ENCODE data around the gene PRSS56.

The PRSS56 gene

DNA sequence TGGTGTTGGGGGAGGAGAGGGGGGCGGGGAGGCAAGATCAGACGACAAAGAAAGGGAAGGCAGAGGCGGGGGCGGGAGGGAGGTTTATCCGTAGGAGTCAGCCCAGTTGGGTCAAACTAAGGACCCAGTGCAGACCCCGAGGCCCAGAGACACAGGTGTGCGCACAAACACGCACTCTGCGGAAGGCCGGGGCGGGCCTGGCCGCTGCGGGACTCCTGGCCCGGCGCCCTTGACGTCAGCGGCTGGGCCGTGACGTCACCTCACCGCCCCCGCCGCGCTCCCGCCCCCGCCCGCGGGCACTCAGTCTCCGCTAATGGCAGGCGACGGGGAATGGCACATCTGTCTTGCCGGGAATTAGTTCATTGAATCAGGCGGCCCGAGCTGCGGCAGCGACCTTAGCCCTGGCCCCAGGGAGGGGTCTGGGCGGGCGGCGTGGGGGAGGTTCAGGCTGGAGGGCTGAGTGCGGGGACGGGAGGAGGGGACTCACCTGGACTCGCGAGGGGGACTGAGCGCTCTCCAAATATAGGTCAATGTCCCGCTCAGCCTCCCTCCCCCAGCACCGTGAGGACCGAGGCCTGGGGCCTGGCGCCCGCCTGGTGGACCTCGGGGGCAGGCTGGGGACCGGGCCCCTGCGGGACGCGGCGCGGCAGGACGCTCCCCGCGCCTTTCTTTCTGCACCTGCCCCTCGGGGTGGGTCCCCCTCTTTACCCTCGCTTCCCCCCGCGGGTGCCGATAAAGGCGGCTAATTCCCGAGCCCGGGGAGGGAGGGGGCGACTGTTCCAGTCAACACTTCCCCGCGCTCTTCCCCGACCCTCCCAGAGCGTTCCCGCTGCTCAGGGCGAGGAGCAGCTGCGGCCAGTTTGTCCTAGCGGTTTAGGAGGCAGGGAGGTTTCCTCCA is 17.0 kb upstream of the PRSS56 start:
- no peak for DNase-seq

DNA sequence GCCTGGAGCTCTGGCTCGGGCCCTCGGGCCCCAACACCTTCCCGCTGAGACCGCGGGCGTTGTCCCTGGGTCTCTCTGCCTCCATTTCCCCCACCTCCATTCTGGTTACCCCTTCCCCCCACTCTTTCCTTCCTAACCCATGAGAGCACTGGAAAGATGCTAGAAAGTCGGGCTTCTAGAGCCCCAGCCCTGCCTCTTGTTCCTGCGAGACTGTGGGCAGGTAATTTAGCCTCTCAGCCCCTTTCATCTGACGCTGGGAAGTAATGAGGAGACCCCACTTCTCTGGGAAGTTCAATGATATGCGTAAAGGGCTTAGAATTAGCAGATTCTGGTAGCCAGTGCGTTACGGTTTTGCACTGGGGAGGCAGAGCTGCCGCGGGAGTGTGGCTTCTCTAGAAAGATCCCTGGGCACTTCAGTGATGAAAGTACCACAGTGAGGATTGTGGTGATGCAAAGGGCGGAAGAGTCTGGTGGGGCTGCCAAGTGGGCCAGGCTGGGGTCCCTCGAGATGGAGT is 16.3 kb upstream of the PRSS56 start:
- no peak for DNase-seq

DNA sequence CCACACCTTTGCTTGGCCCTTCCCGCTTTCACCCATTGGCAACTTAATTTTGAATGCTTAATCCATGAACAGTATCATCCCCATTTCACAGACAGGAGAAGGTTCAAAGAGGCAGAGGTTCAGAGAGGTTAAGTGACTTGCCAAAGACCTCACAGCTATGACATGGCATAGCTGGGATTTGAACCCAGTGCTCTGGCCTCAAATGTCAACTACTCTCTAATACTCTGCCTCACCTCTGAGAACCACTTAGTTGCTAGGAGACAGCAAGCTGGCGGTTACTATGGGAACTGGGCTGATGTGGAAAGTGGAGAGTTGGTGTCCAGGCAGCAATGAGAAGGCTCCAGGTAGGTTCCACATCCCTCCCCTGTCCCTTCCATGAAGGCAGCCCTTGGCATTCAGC is 15.8 kb upstream of the PRSS56 start:
- no peak for DNase-seq

DNA sequence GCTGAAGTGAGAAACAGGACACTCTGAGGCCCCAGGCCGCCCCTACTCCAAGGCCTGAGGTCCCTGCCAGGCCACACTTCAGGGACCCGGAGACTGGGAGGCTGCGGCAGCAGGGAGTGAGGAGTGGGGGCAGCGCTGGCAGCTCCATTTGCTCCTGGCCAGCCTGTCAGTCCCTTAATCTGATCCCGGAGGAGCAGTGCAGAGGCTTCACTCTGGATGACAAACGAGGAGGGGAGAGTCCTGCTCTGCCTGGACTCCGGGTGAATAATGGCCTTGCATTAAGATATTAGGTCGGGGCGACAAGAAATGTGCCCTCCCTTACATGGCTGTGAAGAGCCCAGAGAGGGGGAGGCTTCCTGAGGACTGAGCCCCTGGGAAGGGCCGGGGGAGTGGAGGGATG is 14.3 kb upstream of the PRSS56 start:
- DNase-seq, result no peak

DNA sequence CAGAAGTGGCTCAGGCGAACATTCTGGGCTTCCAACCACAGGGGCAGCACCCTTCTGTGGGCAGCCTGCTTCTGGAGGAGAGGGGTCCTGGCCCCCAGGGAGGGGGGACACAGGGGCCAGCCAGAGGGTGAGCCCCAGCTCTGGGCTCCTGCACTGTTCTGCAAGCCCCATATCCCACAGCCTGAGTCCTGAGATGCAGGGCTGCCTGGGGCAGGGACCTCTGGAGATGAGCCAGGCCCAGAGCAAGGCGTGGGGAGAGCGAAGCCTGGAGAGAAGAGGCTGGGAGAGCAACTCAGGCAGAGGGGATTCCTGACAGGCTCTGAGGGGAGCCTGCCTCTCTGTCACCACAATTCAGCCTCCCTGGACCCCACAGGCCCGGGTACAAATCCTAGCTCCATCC is 13.5 kb upstream of the PRSS56 start:
- no peak for DNase-seq

DNA sequence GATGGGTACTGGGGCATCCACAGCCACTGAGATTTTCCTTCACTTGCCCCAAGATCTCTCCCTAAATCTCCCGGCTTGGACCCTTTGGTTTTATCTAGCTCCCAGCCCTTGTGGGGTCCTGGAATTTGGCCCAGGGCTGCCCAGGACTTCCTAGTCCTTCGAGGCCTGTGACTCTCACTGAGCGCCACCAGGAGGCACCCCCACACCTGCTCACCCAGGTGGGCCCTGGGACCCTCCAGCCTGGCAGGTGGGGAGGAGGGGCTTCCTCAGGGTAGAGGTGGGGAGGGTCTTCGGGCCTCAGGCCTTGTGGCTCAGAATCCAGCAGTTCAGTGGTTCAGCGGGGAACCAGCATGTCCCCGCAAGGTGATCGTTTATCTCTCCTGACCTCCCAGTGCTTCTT is 11.9 kb upstream of the PRSS56 start:
- no peak for DNase-seq

DNA sequence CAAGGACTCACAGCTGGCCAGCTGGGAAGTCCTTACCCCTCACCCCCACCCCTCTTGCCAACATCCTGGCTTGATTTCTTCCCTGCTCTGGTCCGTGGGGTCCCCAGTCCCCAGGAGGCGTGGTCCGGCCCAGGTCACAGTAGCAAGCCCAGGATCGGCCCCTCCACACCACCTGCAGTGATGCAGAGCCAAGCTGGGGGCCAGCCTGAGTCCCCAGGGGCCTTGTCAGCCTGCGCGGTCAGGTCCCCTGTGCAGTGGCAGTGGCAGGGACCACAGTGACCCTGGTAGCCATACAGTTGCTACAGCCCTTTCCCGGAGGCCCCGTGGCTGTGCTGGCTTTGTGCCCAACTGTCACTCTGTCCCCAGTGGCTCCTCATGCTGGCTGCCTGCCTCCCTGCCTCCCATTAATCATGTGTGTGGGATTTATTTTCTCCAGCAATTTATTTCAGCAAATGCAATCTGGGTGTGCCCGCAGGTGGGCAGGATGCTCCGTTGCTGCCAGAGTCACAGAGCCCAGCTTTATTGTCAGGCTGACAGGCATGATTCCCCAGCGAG is 8.8 kb upstream of the PRSS56 start:
- DNase-seq, result no peak

DNA sequence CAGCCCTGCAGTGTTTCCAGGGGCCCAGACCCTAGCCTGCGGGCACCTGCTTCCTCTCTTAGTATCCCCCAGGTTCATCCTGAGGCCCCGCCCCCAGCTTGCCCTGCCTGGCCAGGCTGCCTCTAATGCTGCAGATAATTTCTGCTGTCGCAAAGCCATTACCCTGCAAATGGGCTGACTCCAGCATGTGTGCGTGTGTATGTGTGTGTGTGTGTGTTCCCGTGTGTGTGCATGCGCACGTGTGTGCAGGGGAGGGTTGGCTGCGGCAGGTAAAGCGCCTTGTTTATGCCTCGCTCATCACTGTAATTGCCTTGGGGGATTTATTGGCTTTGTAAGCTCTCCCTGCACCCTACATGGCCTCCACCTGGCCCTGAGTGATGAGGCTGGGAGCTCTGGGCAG is 7.6 kb upstream of the PRSS56 start:
- DNase-seq, result peak; percentile 39

DNA sequence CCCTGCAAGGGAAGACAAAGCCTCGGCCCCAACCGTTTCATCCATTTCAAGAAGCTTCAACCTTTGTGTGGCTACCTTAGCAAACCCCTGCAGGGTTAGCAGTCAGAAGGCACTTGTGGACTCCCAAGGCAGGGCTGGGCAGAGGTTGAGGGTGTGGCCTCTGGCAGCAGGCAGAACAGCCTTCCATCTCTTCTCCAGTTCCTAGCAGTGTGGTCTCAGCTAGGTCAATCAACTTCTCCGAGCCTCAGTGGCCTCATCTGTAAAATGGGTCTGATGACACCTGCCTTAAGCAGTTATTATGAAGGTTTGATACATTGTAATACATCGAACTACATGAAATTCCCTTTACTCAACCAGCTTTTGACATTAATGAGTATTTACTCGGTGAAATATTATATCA is 6.8 kb upstream of the PRSS56 start:
- no peak for DNase-seq

DNA sequence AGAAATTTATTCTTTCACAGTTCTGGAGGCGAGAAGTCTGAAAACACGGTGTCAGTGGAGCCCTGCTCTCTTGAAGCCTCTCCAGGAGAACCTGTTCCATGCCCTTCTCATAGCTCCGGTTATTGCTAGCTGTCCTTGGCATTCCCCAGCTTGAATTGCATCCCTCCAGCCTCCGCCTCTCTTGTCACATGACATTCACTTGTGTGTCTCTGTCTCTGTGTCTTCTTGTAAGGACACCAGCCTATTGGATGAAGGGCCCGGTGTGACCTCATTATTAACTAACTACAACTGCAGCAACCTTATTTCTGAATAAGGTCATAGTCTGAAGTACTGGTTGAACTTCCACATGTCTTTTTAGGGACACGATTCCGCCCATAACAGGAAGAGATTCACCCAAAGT is 4.5 kb upstream of the PRSS56 start:
- no peak for DNase-seq

DNA sequence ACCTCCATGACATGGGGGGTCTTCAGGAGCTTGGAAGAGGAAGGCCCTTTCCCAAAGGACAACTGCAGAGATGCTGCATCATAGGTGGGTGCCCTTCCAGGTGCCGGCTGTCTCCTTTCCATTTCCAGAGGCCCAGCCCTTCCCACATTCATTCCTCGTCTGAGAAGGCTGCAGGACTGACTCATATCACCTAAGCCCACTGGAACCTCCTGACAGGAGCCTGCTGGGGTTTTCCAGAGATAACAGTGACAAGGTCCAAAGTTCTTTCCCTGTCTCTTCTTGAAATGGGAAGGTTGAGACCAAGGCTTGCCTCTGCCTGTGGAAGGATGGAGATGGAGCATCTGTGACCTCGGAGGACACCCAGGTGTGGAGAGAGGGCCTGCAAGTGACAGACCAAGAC is 3.6 kb upstream of the PRSS56 start:
- no peak for DNase-seq

DNA sequence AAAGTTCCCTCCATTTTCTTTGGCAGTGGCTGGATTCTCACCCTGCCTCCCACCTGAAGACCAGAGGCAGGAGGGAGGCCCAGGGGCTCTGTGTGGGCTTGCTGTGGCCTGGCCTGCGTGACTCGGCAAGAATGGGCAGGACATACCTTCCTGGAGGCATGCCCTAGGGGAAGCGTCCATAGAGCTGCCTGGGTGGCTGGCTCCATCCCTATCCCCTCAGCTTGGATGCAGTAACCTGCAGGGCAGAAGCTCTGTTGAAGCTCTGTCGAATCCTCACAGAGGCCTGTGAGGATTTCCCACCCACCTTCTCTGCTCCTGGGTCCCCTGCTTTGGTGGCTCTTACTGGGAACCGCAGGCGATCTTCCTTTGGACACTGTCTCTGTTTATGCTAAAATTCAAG is 1.3 kb upstream of the PRSS56 start:
- DNase-seq, result no peak

DNA sequence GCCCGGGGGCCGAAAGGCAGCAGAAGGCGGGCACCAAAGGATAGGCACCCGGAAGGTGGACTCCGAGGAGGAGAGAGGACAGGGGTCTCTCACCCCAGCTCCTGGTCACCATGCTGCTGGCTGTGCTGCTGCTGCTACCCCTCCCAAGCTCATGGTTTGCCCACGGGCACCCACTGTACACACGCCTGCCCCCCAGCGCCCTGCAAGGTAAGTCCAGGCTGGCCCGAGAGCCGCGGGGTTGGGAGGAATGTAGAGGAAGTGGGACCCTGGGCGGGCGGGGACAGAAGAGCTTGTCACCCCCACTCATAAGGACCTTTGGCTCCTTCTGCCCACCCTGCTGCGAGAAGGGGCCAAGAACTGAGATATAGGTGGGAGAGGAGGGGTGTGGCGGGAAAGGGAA is 301 bp downstream of the PRSS56 start:
- no peak for DNase-seq

DNA sequence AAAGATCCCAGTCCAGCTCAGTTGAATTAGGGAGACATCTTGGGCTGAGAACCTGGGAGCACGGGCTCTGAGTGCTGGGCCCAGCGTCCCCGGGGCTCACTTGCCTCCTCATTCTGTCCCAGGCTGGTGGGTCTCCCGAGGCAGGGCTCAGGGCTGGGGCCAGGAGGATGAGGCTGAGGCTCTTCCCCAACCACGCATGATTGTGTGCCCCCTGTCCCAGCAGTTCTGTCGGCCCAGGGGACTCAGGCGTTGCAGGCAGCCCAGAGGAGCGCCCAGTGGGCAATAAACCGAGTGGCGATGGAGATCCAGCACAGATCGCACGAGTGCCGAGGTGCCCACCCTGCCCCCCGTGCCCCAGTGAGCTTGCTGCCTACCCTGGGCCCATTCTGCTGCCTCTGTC is 910 bp downstream of the PRSS56 start:
- DNase-seq, result no peak

DNA sequence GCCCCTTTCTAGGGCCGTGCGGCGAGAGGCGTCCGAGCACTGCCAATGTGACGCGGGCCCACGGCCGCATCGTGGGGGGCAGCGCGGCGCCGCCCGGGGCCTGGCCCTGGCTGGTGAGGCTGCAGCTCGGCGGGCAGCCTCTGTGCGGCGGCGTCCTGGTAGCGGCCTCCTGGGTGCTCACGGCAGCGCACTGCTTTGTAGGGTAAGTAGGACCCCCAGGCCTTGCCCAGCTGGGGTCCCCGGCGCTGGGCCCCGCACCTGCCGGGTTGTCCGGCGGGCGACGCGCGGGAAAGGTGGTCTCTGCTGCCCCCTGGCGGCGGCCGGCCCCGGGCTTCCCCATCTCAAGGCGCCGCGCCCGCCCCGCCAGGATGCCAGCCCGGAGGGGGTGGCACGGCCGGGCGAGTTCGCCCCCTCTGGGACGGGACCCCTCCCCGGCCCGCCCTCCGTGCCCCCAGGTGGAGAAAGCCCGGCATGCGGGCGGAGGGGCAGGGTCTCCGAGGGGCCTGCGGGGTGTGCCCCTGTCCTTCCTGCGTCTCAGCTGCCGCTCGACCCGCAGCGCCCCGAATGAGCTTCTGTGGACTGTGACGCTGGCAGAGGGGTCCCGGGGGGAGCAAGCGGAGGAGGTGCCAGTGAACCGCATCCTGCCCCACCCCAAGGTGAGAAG is 1.9 kb downstream of the PRSS56 start:
- DNase-seq, result no peak

DNA sequence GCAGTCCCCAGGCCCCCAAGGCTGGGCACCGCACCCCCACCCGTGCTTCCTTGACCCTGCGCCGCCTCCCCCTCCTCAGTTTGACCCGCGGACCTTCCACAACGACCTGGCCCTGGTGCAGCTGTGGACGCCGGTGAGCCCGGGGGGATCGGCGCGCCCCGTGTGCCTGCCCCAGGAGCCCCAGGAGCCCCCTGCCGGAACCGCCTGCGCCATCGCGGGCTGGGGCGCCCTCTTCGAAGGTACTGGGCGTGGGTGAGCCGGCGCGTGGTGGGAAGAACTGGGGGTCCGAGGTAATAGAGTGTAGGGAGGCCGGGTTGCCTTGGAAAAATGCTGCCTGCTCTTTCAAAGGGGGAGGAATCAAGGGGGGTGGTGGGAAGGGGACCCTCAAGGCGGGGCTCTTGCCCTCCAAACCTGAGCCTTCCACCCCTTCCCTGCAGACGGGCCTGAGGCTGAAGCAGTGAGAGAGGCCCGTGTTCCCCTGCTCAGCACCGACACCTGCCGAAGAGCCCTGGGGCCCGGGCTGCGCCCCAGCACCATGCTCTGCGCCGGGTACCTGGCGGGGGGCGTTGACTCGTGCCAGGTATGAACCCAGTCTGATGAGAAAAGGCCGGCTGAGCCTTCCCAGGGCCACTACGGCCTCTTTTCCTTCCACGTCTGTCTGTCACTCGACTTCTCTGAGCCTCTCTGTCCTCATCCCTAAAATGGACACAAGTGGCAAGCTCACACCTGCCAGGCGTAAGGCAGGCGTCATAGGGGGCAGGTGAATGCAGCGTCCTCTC is 2.6 kb downstream of the PRSS56 start:
- DNase-seq, result no peak

DNA sequence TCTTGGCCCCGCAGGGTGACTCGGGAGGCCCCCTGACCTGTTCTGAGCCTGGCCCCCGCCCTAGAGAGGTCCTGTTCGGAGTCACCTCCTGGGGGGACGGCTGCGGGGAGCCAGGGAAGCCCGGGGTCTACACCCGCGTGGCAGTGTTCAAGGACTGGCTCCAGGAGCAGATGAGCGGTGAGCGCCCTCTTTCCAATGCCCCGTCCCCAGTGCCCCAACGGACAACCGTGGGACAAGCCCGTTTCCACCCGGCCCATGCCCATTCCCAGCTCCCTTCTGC is 3.2 kb downstream of the PRSS56 start:
- DNase-seq, result no peak

DNA sequence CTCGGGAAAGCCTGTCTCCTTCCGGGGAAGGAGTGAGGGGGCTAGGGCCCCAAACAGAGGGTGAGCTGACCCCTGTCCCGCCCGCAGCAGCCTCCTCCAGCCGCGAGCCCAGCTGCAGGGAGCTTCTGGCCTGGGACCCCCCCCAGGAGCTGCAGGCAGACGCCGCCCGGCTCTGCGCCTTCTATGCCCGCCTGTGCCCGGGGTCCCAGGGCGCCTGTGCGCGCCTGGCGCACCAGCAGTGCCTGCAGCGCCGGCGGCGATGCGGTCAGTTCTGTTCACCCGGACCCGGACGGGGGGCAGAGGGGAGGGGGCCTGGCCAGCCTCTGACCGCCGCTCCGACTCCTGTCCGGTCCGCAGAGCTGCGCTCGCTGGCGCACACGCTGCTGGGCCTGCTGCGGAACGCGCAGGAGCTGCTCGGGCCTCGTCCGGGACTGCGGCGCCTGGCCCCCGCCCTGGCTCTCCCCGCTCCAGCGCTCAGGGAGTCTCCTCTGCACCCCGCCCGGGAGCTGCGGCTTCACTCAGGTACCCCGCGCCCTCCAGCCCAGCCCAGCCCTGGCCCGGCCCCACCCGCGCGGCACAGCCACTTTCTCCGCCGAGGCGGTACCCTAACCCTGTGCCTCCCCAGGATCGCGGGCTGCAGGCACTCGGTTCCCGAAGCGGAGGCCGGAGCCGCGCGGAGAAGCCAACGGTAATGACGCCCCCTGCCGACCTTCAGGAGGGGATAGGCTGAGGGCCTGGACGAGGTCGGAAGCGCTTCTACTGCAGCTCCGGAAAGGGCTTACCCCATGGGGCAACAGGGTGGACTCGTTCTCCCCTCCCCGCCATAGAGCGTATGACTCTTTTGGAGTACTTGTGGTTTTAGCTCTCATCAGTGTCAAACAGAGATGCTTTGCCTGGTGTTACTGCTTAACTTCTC is 3.8 kb downstream of the PRSS56 start:
- no peak for DNase-seq

DNA sequence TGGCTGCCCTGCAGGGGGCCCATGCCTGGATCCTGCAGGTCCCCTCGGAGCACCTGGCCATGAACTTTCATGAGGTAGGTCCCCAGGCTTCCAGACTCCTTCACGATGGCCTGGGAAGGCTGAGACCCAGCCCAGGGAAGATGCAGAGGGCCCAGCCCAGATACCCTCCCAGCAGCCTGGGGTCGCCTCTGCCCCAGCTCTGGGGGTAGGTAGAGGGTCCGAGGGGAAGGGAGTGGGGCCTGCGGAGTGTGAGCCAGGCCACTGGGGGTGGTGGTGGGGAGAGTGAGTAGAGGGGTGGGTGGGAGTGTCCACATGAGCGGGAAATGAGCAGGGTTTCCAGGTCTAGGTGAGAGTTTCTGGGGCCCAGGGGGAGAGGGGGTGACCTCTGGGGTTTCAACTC is 4.6 kb downstream of the PRSS56 start:
- no peak for DNase-seq

DNA sequence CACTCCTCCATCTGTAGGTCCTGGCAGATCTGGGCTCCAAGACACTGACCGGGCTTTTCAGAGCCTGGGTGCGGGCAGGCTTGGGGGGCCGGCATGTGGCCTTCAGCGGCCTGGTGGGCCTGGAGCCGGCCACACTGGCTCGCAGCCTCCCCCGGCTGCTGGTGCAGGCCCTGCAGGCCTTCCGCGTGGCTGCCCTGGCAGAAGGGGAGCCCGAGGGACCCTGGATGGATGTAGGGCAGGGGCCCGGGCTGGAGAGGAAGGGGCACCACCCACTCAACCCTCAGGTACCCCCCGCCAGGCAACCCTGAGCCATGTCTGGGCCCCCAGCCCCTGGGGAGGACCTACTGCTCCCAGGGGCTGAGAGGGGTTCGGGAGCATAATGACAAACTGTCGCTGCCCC is 5.0 kb downstream of the PRSS56 start:
- no peak for DNase-seq

DNA sequence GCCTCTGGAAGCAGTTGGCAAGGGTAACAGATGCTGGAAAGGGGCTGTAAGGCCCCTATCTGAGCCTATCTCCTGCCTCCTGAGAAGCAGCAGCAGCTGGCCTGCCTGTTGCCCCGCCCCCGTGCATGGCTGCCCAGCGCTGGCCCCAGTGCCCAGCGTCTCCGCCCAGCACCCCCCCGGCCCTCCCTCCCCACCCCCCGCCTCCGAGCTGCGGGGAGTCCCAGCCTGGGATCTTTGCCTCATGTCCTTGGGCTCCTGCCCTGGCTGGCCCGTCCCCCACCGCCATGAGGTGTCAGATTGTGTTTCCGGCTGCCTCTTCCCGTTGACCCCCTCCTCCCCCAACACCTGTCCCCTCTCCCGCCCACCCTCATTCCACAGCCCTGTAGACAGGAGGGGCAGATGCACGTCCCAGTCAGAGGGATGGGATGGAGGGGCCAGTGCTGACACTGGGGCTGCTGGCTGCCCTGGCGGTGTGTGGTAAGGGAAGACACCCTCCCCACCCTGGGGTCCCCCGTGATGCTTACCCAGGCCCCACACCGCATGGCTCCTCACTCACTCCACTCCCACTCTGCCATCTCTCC is 5.7 kb downstream of the PRSS56 start, which contains the start of gene CHRND:
TSS of gene CHRND (plus strand) at position 370 of the 581 bp plus-strand sequence. CDS start at position 426, 56 bp downstream.
- DNase-seq, result no peak

DNA sequence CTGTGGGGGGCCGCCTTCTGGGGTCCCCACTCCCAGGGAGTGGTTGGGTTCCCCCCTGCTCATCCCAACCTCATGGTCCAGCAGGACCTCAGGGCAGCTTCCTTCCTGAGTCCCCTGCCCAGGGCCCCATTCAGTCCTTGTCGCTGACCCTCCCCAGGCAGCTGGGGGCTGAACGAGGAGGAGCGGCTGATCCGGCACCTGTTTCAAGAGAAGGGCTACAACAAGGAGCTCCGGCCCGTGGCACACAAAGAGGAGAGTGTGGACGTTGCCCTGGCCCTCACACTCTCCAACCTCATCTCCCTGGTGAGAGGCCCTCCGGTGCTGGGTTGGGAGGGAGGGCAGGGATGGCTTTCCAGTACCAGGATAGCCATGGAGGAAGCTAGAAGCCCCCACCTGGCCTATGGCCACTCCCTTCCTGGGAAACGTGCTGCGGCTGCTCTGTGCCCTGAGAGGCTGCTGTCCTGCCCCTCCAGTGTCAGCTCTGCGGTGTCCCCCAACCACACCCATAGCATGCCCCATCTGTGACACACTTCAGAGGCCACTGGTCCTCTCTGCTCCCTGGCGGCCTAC is 6.3 kb downstream of the PRSS56 start:
- DNase-seq, result no peak
